ENCODE results near the gene GNPTG. TPM values are rescaled to one million over a fixed set of nuclear protein-coding genes. Genes with fewer than 3 reads are reported as not detected.

The GNPTG gene
- total and polyA plus RNA-seq, 2 of the 8 experiments (the other 6 are each of a cell fraction or from before 2014, with no cell fraction given), result 26.2 to 51.2 TPM

DNA sequence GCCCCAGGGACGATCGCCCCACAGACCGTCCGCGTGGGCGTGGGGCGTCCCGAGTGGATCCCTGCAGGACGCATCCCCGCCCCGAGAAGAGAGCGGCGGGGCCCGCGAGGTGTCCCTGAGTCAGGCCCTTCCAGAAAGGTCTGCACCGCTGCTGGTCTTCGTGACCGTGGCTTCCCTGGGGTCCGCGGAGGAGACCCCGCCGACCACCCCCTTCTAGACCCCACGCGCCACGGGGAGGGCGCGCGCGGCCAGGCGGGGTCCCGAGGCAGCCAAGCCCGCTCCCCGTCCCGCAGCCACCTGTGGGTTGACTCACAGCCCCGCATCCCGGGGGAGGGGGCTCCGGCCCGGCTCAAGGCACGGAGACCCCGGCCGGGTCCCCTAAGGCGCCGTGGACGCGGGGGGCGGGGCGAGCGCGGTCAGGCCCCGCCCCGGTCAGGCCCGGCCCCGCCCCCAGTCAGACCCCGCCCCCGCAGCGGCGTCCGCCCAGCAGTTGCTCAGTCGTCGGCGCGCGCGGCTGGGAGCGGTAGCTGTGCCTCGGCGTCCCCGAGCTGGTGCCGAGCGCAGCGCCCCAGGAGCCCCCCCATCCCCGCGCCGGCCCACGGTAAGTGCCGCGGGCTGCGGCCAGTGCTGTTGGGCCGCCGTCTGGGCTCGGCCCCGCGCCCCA is 18.4 kb upstream of the GNPTG start, which contains the start of gene BAIAP3 (continued):
- TF ChIP-seq MAX (IDR thresholded peaks at IDR 0.05) (no peak), CBX5 (IDR thresholded peaks at IDR 0.05; ENCODE audit: low read depth, low read length) (no peak), E2F6 (IDR thresholded peaks at IDR 0.05) (no peak), SIRT6 (IDR thresholded peaks at IDR 0.05; ENCODE audit: low read length) (no peak)
